ENCODE data around the gene HRH3.
A peak's percentile ranks its signal among the peaks of the same experiment; 100 is the strongest.

HRH3 gene

GRCh38 chr20:62197311-62197710 is 22.8 kb downstream of the HRH3 start:
- no peak for DNase-seq

- no peak for DNase-seq
Observed at GRCh38 chr20:62196286-62196685, 23.8 kb downstream of the HRH3 start.

GRCh38 chr20:62195736-62196135 is 24.3 kb downstream of the HRH3 start:
- DNase-seq = no peak

- DNase-seq = no peak
Observed at GRCh38 chr20:62195075-62195405, 25.0 kb downstream of the HRH3 start.

GRCh38 chr20:62193079-62194025 is 26.7 kb downstream of the HRH3 start:
- no peak for DNase-seq

- DNase-seq = no peak
Observed at GRCh38 chr20:62192635-62193034, 27.4 kb downstream of the HRH3 start.

GRCh38 chr20:62191781-62192559 is 28.1 kb downstream of the HRH3 start:
- DNase-seq = no peak

- no peak for DNase-seq
Observed at GRCh38 chr20:62190639-62191411, 29.3 kb downstream of the HRH3 start.

GRCh38 chr20:62186887-62187866 is 32.9 kb downstream of the HRH3 start:
- DNase-seq = no peak

- no peak for DNase-seq
Observed at GRCh38 chr20:62186096-62186426, 34.0 kb downstream of the HRH3 start.

GRCh38 chr20:62183426-62184142 is 36.5 kb downstream of the HRH3 start:
- no peak for DNase-seq

- DNase-seq = peak; percentile 94
Observed at GRCh38 chr20:62182469-62183425, 37.3 kb downstream of the HRH3 start, which contains the start of gene MTG2. TSS of gene MTG2 (plus strand) at chr20:62183028. CDS start at chr20:62193421, 10,393 bp downstream.

GRCh38 chr20:62181808-62182207 is 38.3 kb downstream of the HRH3 start:
- DNase-seq = no peak

GRCh38 chr20:62179162-62179504 is 40.9 kb downstream of the HRH3 start:
- no peak for DNase-seq

- DNase-seq = no peak
Observed at GRCh38 chr20:62178316-62179161, 41.5 kb downstream of the HRH3 start.

GRCh38 chr20:62177307-62177706 is 42.8 kb downstream of the HRH3 start:
- DNase-seq = peak; percentile 23

- no peak for DNase-seq
Observed at GRCh38 chr20:62176866-62177265, 43.2 kb downstream of the HRH3 start.

GRCh38 chr20:62175711-62176110 is 44.4 kb downstream of the HRH3 start:
- no peak for DNase-seq

All from fibroblast of upper back skin (primary cell).